HEK293 (cell line): ENCODE data around the gene KCNMA1.
A peak's percentile ranks its signal among the peaks of the same experiment; 100 is the strongest.

Experiments
- CTCF ChIA-PET: fragments of 350-600 bp; formaldehyde crosslinking; extraction: SDS; loops from one replicate; lab custom pipeline; 2021; ENCODE audit warnings: antibody characterized with exemption; lab: Yijun Ruan, JAX
- POLR2A ChIA-PET: fragments of 300-600 bp; formaldehyde crosslinking; extraction: SDS; loops from one replicate; lab custom pipeline; 2020; ENCODE audit warnings: antibody characterized with exemption, inconsistent platforms; lab: Yijun Ruan, JAX
- H3K27ac ChIP-seq: fragments of 200-500 bp; sonication (Bioruptor generic); 2 replicates; pipeline ENCODE4 v1.5.1; 2014; ENCODE audit warnings: low read depth, low read length, control low read depth, inconsistent platforms; ENCODE audit errors: extremely low read depth
- H3K36me3 ChIP-seq, 2 experiments: fragments of 200-500 bp in 1 of 2; sonication (Bioruptor generic) in 1 of 2; 1 replicate in 1 of 2; 2 replicates in 1 of 2; pipeline ENCODE4 v1.5.1; 2014 to 2017; ENCODE audit warnings: inconsistent platforms in 2 of 2, low read length in 2 of 2; ENCODE audit not compliant: control insufficient read depth in 2 of 2, insufficient read depth in 1 of 2
- H3K4me1 ChIP-seq: fragments of 200-500 bp; sonication (Bioruptor generic); 2 replicates; pipeline ENCODE4 v1.5.1; 2014; ENCODE audit warnings: mild to moderate bottlenecking, low read length, inconsistent platforms; ENCODE audit not compliant: control insufficient read depth, insufficient read depth
- H3K4me3 ChIP-seq: 2 replicates; pipeline ENCODE4 v1.5.1; 2011; ENCODE audit warnings: low read depth, mild to moderate bottlenecking, control low read depth, low read length, moderate library complexity
- H3K9me3 ChIP-seq: fragments of 200-500 bp; sonication (Bioruptor generic); 2 replicates; pipeline ENCODE4 v1.5.1; 2014; ENCODE audit warnings: low read depth, low read length, inconsistent platforms; ENCODE audit not compliant: control insufficient read depth, insufficient read depth
- BCL6B ChIP-seq: fragments of 450-650 bp; formaldehyde crosslinking; IDR thresholded peaks from 2 replicates; pipeline ENCODE4 v1.5.1; 2017; ENCODE audit warnings: missing biosample characterization, missing genetic modification characterization
- KLF1 ChIP-seq: fragments of 450-650 bp; formaldehyde crosslinking; IDR thresholded peaks from 2 replicates; pipeline ENCODE4 v1.5.1; 2016; ENCODE audit warnings: missing biosample characterization, missing genetic modification characterization
- KLF10 ChIP-seq: fragments of 450-650 bp; IDR thresholded peaks from 2 replicates; pipeline ENCODE4 v1.5.1; 2018; ENCODE audit warnings: missing biosample characterization, mild to moderate bottlenecking, missing genetic modification characterization
- KLF9 ChIP-seq: fragments of 450-650 bp; formaldehyde crosslinking; IDR thresholded peaks from 2 replicates; pipeline ENCODE4 v1.5.1; 2016; ENCODE audit warnings: missing biosample characterization, missing genetic modification characterization, low read depth
- PRDM4 ChIP-seq: fragments of 450-650 bp; formaldehyde crosslinking; IDR thresholded peaks from 2 replicates; pipeline ENCODE4 v1.5.1; 2017; ENCODE audit warnings: missing biosample characterization, missing genetic modification characterization
- PRDM6 ChIP-seq: fragments of 450-650 bp; formaldehyde crosslinking; IDR thresholded peaks from 2 replicates; pipeline ENCODE4 v1.5.1; 2017; ENCODE audit warnings: missing biosample characterization, missing genetic modification characterization
- ZBTB49 ChIP-seq: fragments of 450-650 bp; formaldehyde crosslinking; IDR thresholded peaks from 2 replicates; pipeline ENCODE4 v1.5.1; 2016; ENCODE audit warnings: missing biosample characterization, missing genetic modification characterization, low read depth
- ZFHX2 ChIP-seq: fragments of 450-650 bp; formaldehyde crosslinking; conservative IDR thresholded peaks from 2 replicates; pipeline ENCODE4 v1.5.1; 2016; ENCODE audit warnings: missing biosample characterization, missing genetic modification characterization
- ZNF558 ChIP-seq: fragments of 450-650 bp; formaldehyde crosslinking; IDR thresholded peaks from 2 replicates; pipeline ENCODE4 v1.5.1; 2016; ENCODE audit warnings: missing biosample characterization, missing genetic modification characterization
- ZNF658 ChIP-seq: fragments of 450-650 bp; formaldehyde crosslinking; IDR thresholded peaks from 2 replicates; pipeline ENCODE4; 2016; ENCODE audit warnings: missing biosample characterization, missing genetic modification characterization
- ZNF707 ChIP-seq: fragments of 450-650 bp; formaldehyde crosslinking; IDR thresholded peaks from 2 replicates; pipeline ENCODE4 v1.5.1; 2016; ENCODE audit warnings: missing biosample characterization, missing genetic modification characterization
- ZSCAN4 ChIP-seq: fragments of 450-650 bp; formaldehyde crosslinking; IDR thresholded peaks from 2 replicates; pipeline ENCODE4 v1.5.1; 2017; ENCODE audit warnings: missing biosample characterization, missing genetic modification characterization

KCNMA1 gene

GRCh38 chr10:77253556-77254064 lies 384.0 kb downstream of the KCNMA1 start (continued):
- TF ChIP-seq KLF10 (no peak), ZNF658 (no peak), PRDM4 (tag by site-specific recombination) (no peak), ZBTB49 (tag by site-specific recombination) (no peak), PRDM6 (tag by site-specific recombination) (no peak), BCL6B (tag by site-specific recombination) (no peak)

- H3K9me3 ChIP-seq = no peaks in the 10 kb centered on the region
- no peak for TF ChIP-seq ZNF558 (tag by site-specific recombination)
- ChIA-PET CTCF (interaction anchor here (0.5 to 1.8 kb wide), 8 partner anchors 8 to 1906 kb away, joined by 3 to 14 read pairs (median 4); no protein-coding TSS in a partner anchor), POLR2A (no interaction called here)
- no peaks in the 10 kb centered on the region; the same call in 1 of the 2 replicates for H3K4me1 ChIP-seq
- no peaks in the 10 kb centered on the region for H3K36me3 ChIP-seq
- no peak overlapping the region for H3K27ac ChIP-seq
- no peak overlapping the region for H3K4me3 ChIP-seq
Observed at GRCh38 chr10:77253147-77253545, 384.5 kb downstream of the KCNMA1 start.

- peak; percentile 58 for TF ChIP-seq KLF1 (tag by site-specific recombination)
- no peak for TF ChIP-seq ZNF707
- peak; percentile 57 for TF ChIP-seq ZFHX2 (tag by site-specific recombination)
- TF ChIP-seq KLF9 = no peak
- TF ChIP-seq ZSCAN4 (tag by site-specific recombination) = peak; percentile 55; the same call in 1 of the 2 replicates
- CTCF ChIA-PET = interaction anchor here (0.5 to 1.8 kb wide), 7 partner anchors 8 to 398 kb away, joined by 3 to 14 read pairs (median 4); no protein-coding TSS in a partner anchor
- POLR2A ChIA-PET = no interaction called here
- no peaks in the 10 kb centered on the region for H3K36me3 ChIP-seq
- no peak overlapping the region for H3K4me3 ChIP-seq
- H3K4me1 ChIP-seq = peaks cover 1% of the 10 kb centered on the region
- no peak overlapping the region for H3K27ac ChIP-seq
- H3K9me3 ChIP-seq = no peaks in the 10 kb centered on the region
Observed at GRCh38 chr10:77252380-77253146, 385.0 kb downstream of the KCNMA1 start.
